AG04449 (cell line): ENCODE results near the gene PLEKHM3.

ENCODE experiments used
- CTCF ChIA-PET: fragments of 350-600 bp; formaldehyde crosslinking; extraction: SDS; loops from one replicate; lab custom pipeline; 2021; ENCODE audit warnings: antibody characterized with exemption; lab: Yijun Ruan, JAX
- POLR2A ChIA-PET: fragments of 400-600, 350-600 bp; formaldehyde crosslinking; extraction: SDS; loops from one replicate; lab custom pipeline; 2020; ENCODE audit warnings: antibody characterized with exemption, inconsistent platforms; lab: Yijun Ruan, JAX
- DNase-seq: peaks from one replicate; pipeline ENCODE4 v3.0.0-alpha.2; 2010; ENCODE audit warnings: low read depth, low spot score
- H3K4me3 ChIP-seq: 2 replicates; pipeline ENCODE4 v1.5.1; 2011; ENCODE audit warnings: low read depth, mild to moderate bottlenecking, control low read depth, low read length
- CTCF ChIP-seq: IDR thresholded peaks from one replicate; pipeline ENCODE4 v1.5.1; 2011; ENCODE audit warnings: mild to moderate bottlenecking, moderate library complexity, low read length, control low read depth, inconsistent platforms; ENCODE audit not compliant: insufficient read depth; ENCODE audit errors: missing control alignments

Gene PLEKHM3

DNA sequence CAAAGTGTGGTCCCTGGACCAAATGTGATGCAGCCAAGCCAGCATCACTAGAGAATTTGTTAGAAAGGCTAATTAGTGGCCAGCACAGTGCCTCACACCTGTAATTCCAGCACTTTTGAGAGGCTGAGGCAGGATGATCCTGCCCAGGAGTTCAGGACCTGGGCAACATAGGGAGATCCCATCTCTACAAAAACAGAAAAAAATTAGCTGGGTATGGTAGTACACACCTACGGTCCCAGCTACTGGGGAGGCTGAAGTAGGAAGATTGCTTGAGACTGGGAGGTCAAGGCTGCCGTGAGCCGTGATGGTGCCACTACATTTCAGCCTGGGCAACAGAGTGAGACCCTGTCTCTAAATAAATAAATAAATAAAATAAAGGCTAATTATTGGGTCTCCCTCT lies 185.8 kb downstream of the PLEKHM3 start:
- no peak for TF ChIP-seq CTCF
- H3K4me3 ChIP-seq: no peak overlapping the region
- CTCF ChIA-PET: no interaction called here
- DNase-seq: no peak
- POLR2A ChIA-PET: no interaction called here

DNA sequence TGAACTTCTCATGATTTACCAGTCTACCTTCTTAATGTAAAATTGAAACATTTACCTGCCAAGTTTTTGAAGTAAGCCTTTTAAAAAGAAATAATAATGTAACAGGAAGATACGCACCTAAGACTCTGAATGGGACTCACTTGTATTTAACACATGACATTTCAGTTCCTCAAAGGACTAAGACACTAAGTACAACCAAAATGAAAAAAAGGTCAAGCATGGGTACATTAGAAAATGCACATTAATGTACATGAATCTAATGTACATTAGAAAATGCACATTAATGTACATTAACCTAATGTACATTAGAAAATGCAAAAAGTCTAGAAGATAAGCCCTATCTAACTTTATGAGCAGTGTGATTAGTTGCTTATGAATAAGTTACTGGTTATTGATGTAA lies 186.3 kb downstream of the PLEKHM3 start:
- CTCF ChIA-PET: interaction anchor here (2.8 kb wide), 1 partner anchor 8 kb away, joined by 10 read pairs; no protein-coding TSS in a partner anchor
- no peak for TF ChIP-seq CTCF
- no peak overlapping the region for H3K4me3 ChIP-seq
- POLR2A ChIA-PET: no interaction called here
- DNase-seq: no peak

GRCh38 chr2:207836521-207837133 lies 188.7 kb downstream of the PLEKHM3 start:
- TF ChIP-seq CTCF: no peak
- no peak for DNase-seq
- POLR2A ChIA-PET: no interaction called here
- CTCF ChIA-PET: interaction anchor here (2.8 kb wide), 1 partner anchor 11 kb away, joined by 10 read pairs; no protein-coding TSS in a partner anchor
- no peak overlapping the region for H3K4me3 ChIP-seq

DNA sequence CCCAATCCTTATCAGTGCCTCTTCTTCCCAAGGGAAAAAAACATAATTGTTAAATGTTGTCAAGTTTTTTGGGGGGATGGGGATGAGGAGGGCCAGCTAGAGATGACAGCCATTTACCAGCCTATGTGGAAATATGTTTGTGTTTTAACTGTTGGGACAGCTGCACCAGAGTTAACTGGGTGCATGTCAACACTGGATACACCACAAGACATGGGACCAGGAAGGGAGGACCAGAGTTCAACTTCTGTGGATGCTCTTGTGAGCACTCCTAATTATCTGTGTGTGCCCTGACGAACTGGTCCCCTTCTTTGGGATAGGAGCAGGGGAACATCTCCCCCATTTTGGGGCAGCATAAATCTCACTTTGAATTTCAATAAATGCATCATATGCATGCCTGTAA lies 189.5 kb downstream of the PLEKHM3 start:
- POLR2A ChIA-PET: no interaction called here
- DNase-seq: no peak
- no peak overlapping the region for H3K4me3 ChIP-seq
- TF ChIP-seq CTCF: no peak
- CTCF ChIA-PET: no interaction called here

DNA sequence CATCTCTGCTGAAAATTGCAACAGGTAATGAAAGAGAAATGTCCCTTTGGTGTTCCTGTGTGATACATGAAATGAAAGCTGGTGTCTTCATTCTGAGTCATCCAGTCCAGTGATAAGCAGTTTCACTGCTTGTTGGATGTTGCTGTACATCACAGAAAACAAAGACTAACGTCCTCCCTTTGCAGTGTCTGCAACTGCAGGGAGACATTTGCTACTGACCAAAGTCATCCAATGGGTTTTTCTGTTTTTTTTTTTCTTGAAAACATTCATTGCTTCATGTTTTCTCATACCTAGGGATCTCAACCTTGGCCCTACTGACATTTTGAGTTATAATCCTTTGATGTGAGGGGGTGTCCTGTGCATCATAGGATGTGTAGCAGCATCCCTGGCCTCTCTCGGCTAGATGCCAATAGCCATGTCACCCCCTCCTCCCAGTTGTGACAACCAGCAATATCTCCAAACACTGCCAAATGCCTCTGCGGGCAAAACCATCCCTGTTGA lies 192.0 kb downstream of the PLEKHM3 start:
- POLR2A ChIA-PET: no interaction called here
- no peak overlapping the region for H3K4me3 ChIP-seq
- no peak for TF ChIP-seq CTCF
- DNase-seq: no peak
- CTCF ChIA-PET: no interaction called here

DNA sequence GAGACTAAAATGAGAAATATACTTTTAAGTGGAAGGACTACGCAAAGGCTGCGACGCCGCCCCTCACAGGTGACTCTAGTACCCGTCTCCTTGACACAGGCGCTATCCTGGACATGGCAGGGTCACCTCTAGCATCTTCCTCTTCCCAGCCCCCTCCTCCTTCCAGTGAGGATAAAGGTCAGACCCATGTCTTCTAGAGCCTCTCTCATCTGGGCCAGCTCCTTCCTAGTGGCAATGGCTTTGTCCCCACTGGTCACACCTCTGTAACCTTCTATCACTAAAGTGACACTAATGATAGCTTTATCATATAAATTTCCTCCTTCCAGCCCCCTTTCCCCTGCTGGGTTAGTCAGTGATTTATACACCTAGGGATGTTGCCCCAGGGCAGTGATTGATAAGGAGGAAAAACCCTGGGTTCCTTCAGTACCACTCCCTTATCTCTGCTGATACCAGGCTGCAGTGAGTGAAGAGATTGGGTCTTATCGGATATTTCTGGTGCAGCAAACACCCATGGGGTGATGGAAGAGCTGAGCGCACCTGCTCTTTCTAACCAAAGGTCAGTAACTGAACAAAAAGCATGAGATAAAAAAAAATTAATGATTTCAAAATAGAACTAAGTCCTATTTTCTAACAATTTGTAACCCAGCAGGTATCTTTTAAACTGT lies 193.6 kb downstream of the PLEKHM3 start:
- TF ChIP-seq CTCF: no peak
- ChIA-PET POLR2A (no interaction called here), CTCF (interaction anchor here (1.7 kb wide), 1 partner anchor 10 kb away, joined by 6 read pairs; no protein-coding TSS in a partner anchor)
- no peak for DNase-seq
- no peak overlapping the region for H3K4me3 ChIP-seq
